IPS-18c (cell line): ENCODE data around the gene UNC5B.

Experiments used
- H3K4me3 ChIP-seq: 2 replicates; pipeline ENCODE4 v1.7.0; 2013; ENCODE audit warnings: low read depth, mild to moderate bottlenecking, low read length, moderate library complexity; ENCODE audit not compliant: insufficient read depth
- H3K9me3 ChIP-seq: one replicate; pipeline ENCODE4 v1.6.1; 2013; ENCODE audit warnings: mild to moderate bottlenecking, low read length, moderate library complexity; ENCODE audit not compliant: control insufficient read depth, insufficient read depth

UNC5B gene

GRCh38 chr10:71324743-71325142 is 112.4 kb downstream of the UNC5B start:
- H3K9me3 ChIP-seq = no peaks in the 10 kb centered on the region
- H3K4me3 ChIP-seq = no peak overlapping the region

GRCh38 chr10:71325267-71325666 is 112.9 kb downstream of the UNC5B start:
- H3K9me3 ChIP-seq = no peaks in the 10 kb centered on the region
- H3K4me3 ChIP-seq = no peak overlapping the region

DNA sequence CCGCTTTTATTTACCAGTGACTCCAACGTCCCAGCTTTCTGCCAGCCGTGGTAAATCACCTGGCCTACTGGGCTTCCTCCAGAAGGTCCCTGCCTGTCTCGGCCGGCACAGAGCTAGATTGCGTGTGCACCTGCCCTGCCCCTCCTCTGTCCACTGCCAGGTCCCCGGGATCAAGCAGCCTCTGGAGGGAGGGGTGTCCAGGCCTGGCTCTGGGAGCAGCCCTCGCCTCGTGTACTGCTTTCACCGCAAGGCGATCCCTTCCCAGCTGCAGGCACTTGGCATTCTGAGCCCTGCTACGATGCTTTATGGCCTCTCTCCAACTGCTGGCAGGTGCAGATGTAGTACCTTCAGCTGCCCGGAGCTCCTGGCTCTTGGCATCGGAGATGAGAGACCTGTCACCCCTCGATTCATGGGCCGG is 114.1 kb downstream of the UNC5B start:
- H3K4me3 ChIP-seq = no peak overlapping the region
- no peaks in the 10 kb centered on the region for H3K9me3 ChIP-seq

GRCh38 chr10:71330789-71331404 is 118.5 kb downstream of the UNC5B start:
- Histone ChIP-seq H3K9me3 (no peaks in the 10 kb centered on the region), H3K4me3 (no peak overlapping the region)

DNA sequence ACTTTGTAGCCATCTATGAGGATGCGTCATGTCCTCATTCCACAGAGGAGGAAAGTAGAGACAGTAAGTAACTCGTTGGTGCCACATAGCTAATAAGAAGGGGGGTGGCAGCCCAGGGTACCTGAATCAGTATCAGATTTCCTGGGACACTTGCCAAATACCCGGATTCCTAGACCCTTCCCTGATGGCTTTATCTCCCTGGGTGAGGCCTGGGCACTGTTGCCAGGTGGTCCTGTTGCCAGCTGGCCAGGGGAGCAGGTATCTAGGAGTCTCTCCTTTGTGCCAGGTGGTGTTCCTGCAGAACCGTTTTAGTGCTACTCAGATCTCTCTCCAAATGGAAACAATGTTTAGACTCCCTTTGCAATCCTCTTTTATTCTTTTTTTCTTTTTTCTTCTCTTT is 119.4 kb downstream of the UNC5B start:
- Histone ChIP-seq H3K4me3 (no peak overlapping the region), H3K9me3 (no peaks in the 10 kb centered on the region)

DNA sequence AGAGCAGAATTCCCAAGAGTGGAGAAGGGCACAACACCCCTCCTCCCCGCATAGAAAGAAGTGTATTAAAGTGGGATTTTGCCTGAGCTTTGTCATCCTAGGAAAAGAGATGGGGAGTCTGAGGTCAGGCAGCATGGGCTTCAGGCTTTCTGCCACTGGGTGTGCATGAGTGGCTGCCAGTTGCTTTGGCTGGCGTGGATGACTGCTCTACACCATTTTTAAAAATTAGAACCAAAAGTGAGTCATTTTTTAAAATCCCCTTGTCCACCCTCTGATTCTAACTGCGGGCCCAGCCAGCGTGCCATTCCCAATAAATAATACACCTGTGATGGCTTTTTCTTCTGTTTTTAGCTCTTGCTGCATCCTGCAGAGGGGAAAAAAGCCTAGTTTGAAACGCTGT is 120.1 kb downstream of the UNC5B start:
- Histone ChIP-seq H3K9me3 (no peaks in the 10 kb centered on the region), H3K4me3 (no peak overlapping the region)

- Histone ChIP-seq H3K9me3 (no peaks in the 10 kb centered on the region), H3K4me3 (no peak overlapping the region)
Observed at GRCh38 chr10:71333129-71333887, 120.9 kb downstream of the UNC5B start.

DNA sequence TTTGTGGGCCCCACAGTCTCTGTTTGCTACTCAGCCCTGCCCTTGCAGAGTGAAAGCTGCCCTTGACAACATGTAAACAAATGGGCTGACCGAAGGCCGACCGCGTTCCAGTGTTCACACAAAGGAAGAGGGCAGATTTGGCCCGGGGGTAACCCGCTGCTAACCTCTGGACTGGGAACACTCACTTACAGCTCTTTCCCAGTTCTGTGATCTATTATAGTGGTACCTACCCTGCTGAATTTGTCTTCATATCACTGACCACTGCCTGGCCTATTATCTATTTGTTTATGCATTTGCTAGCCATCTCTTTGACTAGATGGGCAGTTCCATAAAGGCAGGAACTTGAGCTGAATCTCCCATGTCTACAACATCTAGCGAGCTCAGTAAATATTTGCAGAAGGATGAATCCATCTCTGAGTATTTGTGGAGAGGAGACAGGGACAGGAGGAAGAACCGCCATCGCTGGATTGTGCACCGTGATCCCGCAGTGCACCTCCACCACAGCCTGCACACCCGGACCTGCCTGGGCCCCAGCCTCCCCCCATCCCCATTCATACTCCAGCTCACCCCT is 121.9 kb downstream of the UNC5B start:
- no peak overlapping the region for H3K4me3 ChIP-seq
- no peaks in the 10 kb centered on the region for H3K9me3 ChIP-seq

DNA sequence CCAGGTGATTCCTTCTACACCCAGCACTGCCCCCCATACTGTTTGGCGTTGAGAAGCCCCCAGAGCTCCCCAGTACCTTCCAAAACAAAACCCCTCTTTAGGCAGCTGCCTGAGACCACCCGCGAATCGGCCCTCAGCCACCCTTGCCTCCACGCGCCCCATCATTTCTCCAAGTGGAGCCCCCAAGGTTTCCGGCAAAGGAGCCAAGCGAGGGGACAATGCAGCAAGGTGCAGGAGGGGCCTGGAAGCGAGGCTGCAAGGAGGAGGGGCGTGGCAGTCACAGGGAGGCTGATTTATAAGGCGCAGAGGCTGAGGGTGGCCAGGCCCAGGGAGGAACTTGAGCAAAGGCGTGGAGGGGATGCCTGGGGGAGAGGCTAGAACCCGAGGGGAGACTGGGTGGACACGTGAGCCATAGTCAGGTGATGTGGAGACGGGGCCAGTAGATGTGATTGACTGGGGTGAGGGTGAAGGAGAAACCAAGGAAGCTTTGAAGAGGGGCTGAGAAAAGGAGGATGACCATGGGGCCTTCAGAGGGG is 122.9 kb downstream of the UNC5B start:
- H3K9me3 ChIP-seq = no peaks in the 10 kb centered on the region
- H3K4me3 ChIP-seq = no peak overlapping the region

DNA sequence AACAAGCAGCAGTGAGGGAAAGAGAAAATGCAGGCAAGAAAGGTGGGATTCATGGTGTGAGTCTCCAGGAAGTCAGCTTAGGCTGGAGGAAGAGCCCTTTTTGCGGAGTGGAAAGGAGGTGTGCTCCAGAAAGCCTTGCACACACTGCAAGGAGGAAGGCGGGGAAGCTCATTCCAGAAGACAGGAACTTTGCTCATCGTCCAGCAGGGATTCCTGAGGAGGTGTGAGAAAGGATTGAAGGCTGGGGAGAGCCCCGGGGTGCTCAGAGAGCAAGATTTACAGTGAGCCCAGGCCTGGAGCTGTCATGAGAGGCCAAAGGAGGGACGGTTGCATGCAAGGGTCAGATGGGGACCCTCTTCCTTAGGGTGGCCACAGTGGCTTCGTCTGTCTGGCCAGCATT is 124.3 kb downstream of the UNC5B start:
- Histone ChIP-seq H3K4me3 (0 out of 2 replicates have a peak overlapping the region, but pooled peaks have one; percentile 1), H3K9me3 (no peaks in the 10 kb centered on the region)

DNA sequence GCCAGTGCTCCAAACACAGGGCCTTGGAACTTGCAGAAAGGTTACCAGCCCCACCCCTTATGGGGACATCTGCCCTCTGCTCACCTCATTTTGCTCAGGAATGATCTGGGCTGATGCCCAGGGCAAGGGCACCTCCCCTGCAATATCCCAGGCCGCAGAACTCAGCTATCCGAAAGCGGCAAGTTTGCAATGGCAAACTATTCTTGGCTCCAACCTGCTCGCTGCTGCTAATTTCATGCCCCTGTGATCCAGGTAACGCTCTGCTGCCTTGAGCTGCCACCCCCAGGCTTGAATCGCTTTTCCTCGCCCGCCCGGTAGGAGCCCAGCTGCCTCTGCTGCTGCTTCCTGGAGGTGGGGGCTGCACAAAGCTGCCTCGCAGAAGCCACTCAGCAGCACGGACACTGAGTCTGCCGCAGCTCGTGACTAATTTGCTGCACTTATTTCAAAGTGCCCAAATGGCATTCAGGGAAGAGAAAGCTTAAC is 124.9 kb downstream of the UNC5B start:
- Histone ChIP-seq H3K4me3 (0 out of 2 replicates have a peak overlapping the region, but pooled peaks have one; percentile 1), H3K9me3 (no peaks in the 10 kb centered on the region)

- Histone ChIP-seq H3K9me3 (no peaks in the 10 kb centered on the region), H3K4me3 (no peak overlapping the region)
Observed at GRCh38 chr10:71338728-71339495, 126.5 kb downstream of the UNC5B start.

DNA sequence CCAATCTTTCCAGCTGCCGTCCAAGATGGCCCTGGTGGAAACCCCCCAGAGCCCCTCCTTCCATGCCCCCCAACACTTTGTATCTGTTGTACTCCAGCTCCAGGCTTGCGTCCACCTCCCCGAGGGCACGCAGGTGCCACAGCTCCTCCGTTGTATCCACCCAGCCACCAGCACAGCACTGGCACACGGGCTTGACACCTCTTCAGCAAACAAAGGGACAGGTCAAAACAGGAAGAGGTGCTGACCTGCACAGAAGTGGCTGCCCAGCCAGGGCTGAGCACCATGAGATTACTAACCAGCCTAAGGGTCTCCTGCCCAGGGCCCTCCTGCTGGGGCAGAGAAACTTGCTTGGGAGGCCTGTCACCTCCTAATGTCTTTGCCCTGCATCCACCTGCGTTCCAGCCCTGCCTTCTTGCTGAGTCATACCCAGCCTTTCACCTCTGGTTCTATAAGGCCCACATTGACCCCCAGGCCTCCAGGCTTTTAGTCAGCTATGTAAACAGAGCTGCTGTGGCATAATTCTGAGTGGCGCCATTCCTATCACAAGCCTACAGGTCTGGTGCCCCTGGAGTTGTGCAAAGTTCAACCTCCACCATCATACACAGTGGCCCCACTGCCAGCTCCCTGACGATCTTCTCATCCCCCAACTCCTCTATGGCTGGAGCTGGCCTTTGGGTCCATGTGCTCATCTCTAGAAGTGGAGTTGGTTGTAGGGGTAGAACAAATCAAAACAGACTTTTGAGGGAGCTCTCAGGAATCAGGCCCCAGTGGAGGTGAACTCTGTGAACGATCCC is 127.6 kb downstream of the UNC5B start:
- Histone ChIP-seq H3K4me3 (no peak overlapping the region), H3K9me3 (no peaks in the 10 kb centered on the region)

DNA sequence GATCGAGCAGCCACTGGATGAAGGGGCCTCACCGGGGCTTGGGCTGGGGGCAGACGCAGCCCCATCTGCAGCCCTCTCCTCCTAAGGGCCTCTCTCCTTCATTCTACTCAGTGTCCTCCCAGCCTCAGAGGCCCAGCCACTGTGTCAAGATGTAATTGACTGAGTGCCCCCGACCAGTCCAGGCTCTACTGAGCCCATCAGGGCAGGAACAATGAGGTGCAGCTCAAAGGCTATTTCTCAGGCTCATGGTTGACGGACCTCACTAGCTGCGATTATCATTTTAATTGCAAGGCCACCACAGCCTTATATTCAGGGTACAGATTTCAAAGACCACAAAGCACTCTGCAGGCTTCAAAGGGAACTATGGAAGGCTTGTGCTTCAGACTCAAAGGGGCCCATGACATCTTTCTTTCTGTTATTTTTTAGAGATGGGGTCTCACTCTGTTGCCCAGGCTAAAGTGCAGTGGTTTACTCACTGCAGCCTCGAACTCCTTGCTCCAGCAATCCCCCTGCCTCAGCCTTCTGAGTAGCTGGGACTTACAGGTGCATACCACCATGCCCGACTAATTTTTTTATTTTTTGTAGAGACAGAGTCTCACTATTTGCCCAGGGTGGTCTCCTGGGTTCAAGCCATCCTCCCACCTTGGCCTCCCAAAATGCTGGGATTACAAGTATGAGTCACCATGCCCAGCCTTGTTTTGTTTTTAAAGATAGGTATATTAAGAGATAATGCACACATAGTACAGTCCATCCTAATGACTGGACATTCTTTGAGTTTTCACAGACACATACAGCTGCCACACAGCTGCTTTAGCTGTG is 130.4 kb downstream of the UNC5B start:
- Histone ChIP-seq H3K9me3 (no peaks in the 10 kb centered on the region), H3K4me3 (no peak overlapping the region)

DNA sequence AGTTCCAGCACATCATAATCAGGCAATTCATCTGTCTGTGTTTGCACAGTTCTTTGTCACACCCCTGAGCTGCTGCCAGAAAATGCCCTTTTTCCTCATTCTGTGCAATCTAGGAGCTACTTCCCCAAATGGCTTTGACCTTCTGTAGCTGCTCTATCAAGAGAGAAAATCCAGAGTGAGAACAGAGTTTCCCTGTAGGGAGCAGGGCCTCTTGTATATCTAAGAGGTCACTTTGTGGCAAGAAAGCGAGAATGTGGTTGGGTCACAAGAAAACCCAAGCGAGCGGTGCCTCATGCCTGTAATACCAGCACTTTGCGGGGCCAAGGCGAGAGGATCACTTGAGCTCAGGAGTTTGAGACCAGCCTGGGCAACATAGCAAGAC is 131.0 kb downstream of the UNC5B start:
- Histone ChIP-seq H3K9me3 (no peaks in the 10 kb centered on the region), H3K4me3 (no peak overlapping the region)
